IMR-90 (cell line): ENCODE measurements around the gene GLDC. TPM values are rescaled to one million over a fixed set of nuclear protein-coding genes. Genes with fewer than 3 reads are reported as not detected.

Source experiments
- ATAC-seq: fragments of 200-7000 bp; cut with Tn5 transposase; 2 replicates; pipeline ENCODE4 v1.9.1; 2020; ENCODE audit warnings: low read depth, mild to moderate bottlenecking, moderate library complexity
- BruUV-seq: library from RNA; stranded (reverse); fragments of 400-500 nt; replicated peaks from 2 replicates; lab custom pipeline; 2021; lab: Mats Ljungman, UMichigan
- CTCF ChIA-PET: fragments of 300-600 bp; formaldehyde crosslinking; extraction: SDS; loops from one replicate; lab custom pipeline; 2021; ENCODE audit warnings: antibody characterized with exemption; lab: Yijun Ruan, JAX
- POLR2A ChIA-PET: fragments of 300-600 bp; sonication (Branson Sonifier 250); formaldehyde crosslinking; loops from one replicate; lab custom pipeline; 2022; ENCODE audit warnings: antibody characterized with exemption; ENCODE audit not compliant: unreplicated experiment; lab: Charles Lee
- DNase-seq: peaks from one replicate; pipeline ENCODE4 v3.0.0; 2013
- H2AFZ ChIP-seq: replicated peaks from 2 replicates; pipeline ENCODE3; 2013; ENCODE audit warnings: low read length, mild to moderate bottlenecking; ENCODE audit not compliant: poor library complexity
- H2AK5ac ChIP-seq: 2 replicates; pipeline ENCODE4 v1.6.1; 2013; ENCODE audit warnings: low read depth, low read length, inconsistent platforms
- H2AK9ac ChIP-seq: replicated peaks from 2 replicates; pipeline ENCODE3; 2013; ENCODE audit warnings: mild to moderate bottlenecking, low read depth, low read length, moderate library complexity; ENCODE audit not compliant: poor library complexity
- H2BK120ac ChIP-seq: 2 replicates; pipeline ENCODE4 v1.6.1; 2013; ENCODE audit warnings: low read depth, low read length, inconsistent platforms
- H2BK15ac ChIP-seq: 3 replicates; pipeline ENCODE4 v1.6.1; 2013; ENCODE audit warnings: low read depth, low read length, inconsistent platforms
- H2BK20ac ChIP-seq: 2 replicates; pipeline ENCODE4 v1.6.1; 2013; ENCODE audit warnings: low read depth, mild to moderate bottlenecking, inconsistent platforms, low read length, moderate library complexity
- H2BK5ac ChIP-seq: 2 replicates; pipeline ENCODE4 v1.6.1; 2013; ENCODE audit warnings: mild to moderate bottlenecking, low read depth, low read length, inconsistent platforms; ENCODE audit not compliant: poor library complexity, severe bottlenecking
- H3K14ac ChIP-seq: replicated peaks from 2 replicates; pipeline ENCODE4 v1.6.1; 2013; ENCODE audit warnings: low read depth, low read length, inconsistent platforms
- H3K18ac ChIP-seq: 2 replicates; pipeline ENCODE4 v1.6.1; 2013; ENCODE audit warnings: low read depth, low read length, control low read depth
- H3K23ac ChIP-seq: 2 replicates; pipeline ENCODE4 v1.6.1; 2013; ENCODE audit warnings: low read depth, low read length, inconsistent platforms
- H3K27ac ChIP-seq: 2 replicates; pipeline ENCODE4 v1.5.1; 2013; ENCODE audit warnings: mild to moderate bottlenecking, control low read depth, low read length; ENCODE audit not compliant: insufficient read depth
- H3K27me3 ChIP-seq: 2 replicates; pipeline ENCODE4 v1.6.1; 2013; ENCODE audit warnings: low read length; ENCODE audit not compliant: control insufficient read depth, insufficient read depth
- H3K36me3 ChIP-seq: 2 replicates; pipeline ENCODE4 v1.6.1; 2013; ENCODE audit warnings: low read length, mixed read lengths; ENCODE audit not compliant: control insufficient read depth, insufficient read depth
- H3K4ac ChIP-seq: 2 replicates; pipeline ENCODE4 v1.6.1; 2013; ENCODE audit warnings: low read depth, low read length, inconsistent platforms
- H3K4me1 ChIP-seq: 2 replicates; pipeline ENCODE4 v1.6.1; 2013; ENCODE audit warnings: low read length, mixed read lengths; ENCODE audit not compliant: control insufficient read depth, insufficient read depth
- H3K4me2 ChIP-seq: 2 replicates; pipeline ENCODE4 v1.6.1; 2013; ENCODE audit warnings: low read depth, mild to moderate bottlenecking, control low read depth, low read length, moderate library complexity
- H3K4me3 ChIP-seq: 2 replicates; pipeline ENCODE4 v1.5.1; 2013; ENCODE audit warnings: low read depth, mild to moderate bottlenecking, control low read depth, low read length, moderate library complexity; ENCODE audit not compliant: insufficient read depth
- H3K56ac ChIP-seq: 2 replicates; pipeline ENCODE4 v1.6.1; 2013; ENCODE audit warnings: low read length, inconsistent platforms; ENCODE audit not compliant: insufficient read depth; ENCODE audit errors: extremely low read depth
- H3K79me1 ChIP-seq, 2 experiments: 2 replicates each; pipeline ENCODE4 v1.6.1; 2013; ENCODE audit warnings: low read length in 2 of 2, inconsistent platforms in 1 of 2, low read depth in 1 of 2
- H3K9ac ChIP-seq: 2 replicates; pipeline ENCODE4 v1.6.1; 2013; ENCODE audit warnings: low read depth, low read length, control low read depth
- H3K9me1 ChIP-seq: 2 replicates; pipeline ENCODE4 v1.6.1; 2013; ENCODE audit warnings: low read length, inconsistent platforms; ENCODE audit not compliant: insufficient read depth
- H3K9me3 ChIP-seq: 2 replicates; pipeline ENCODE4 v1.6.1; 2013; ENCODE audit warnings: low read length; ENCODE audit not compliant: control insufficient read depth, insufficient read depth
- H4K20me1 ChIP-seq: 2 replicates; pipeline ENCODE4 v1.6.1; 2013; ENCODE audit warnings: low read length, inconsistent platforms; ENCODE audit not compliant: insufficient read depth
- H4K5ac ChIP-seq: 2 replicates; pipeline ENCODE4 v1.6.1; 2013; ENCODE audit warnings: mild to moderate bottlenecking, low read depth, low read length, control low read depth
- H4K8ac ChIP-seq, 2 experiments: 2 replicates each; pipeline ENCODE4 v1.6.1; 2013; ENCODE audit warnings: low read depth in 2 of 2, low read length in 2 of 2, control low read depth in 1 of 2, inconsistent platforms in 1 of 2
- H4K91ac ChIP-seq: 2 replicates; pipeline ENCODE4 v1.6.1; 2013; ENCODE audit warnings: low read depth, low read length, inconsistent platforms; ENCODE audit not compliant: insufficient read depth
- BHLHE40 ChIP-seq: fragments of 150-350 bp; IDR thresholded peaks from 2 replicates; pipeline ENCODE4 v1.6.1; 2016; ENCODE audit warnings: mild to moderate bottlenecking, low read depth, low read length
- CHD1 ChIP-seq: IDR thresholded peaks from 2 replicates; pipeline ENCODE4 v1.6.1; 2012; ENCODE audit warnings: low read depth, low read length, improper control_type of control experiment
- MAFK ChIP-seq: IDR thresholded peaks from 2 replicates; pipeline ENCODE4 v1.6.1; 2012; ENCODE audit warnings: low read depth, low read length, improper control_type of control experiment
- MXI1 ChIP-seq: IDR thresholded peaks from 2 replicates; pipeline ENCODE4 v1.6.1; 2012; ENCODE audit warnings: low read depth, mild to moderate bottlenecking, low read length, moderate library complexity, borderline replicate concordance
- NFE2L2 ChIP-seq: fragments of 150-350 bp; IDR thresholded peaks from 2 replicates; pipeline ENCODE4 v1.6.1; 2016; ENCODE audit warnings: low read depth, mild to moderate bottlenecking, low read length
- RAD21 ChIP-seq: IDR thresholded peaks from 2 replicates; pipeline ENCODE4 v1.6.1; 2012; ENCODE audit warnings: low read length, improper control_type of control experiment
- RCOR1 ChIP-seq: IDR thresholded peaks from 2 replicates; pipeline ENCODE4 v1.6.1; 2012; ENCODE audit warnings: mild to moderate bottlenecking, low read length, improper control_type of control experiment; ENCODE audit not compliant: insufficient replicate concordance
- RFX5 ChIP-seq: IDR thresholded peaks from 2 replicates; pipeline ENCODE4 v1.8.0; 2012; ENCODE audit warnings: low read depth, mild to moderate bottlenecking, low read length, moderate library complexity
- SMC3 ChIP-seq: fragments of 150-350 bp; IDR thresholded peaks from 2 replicates; pipeline ENCODE4 v1.6.1; 2016; ENCODE audit warnings: low read depth, mild to moderate bottlenecking, antibody characterized with exemption, low read length, moderate library complexity
- WGBS, 2 experiments: methylation state at CpG; one replicate each; pipeline versions ENCODE4 v1.1.5 to v1.1.7; 2013; ENCODE audit warnings: missing lambda C conversion rate in 2 of 2; ENCODE audit not compliant: insufficient read length in 1 of 2; ENCODE audit errors: extremely low coverage in 2 of 2; 5-methylcytosine and 5-hydroxymethylcytosine counted together
- dilution Hi-C: fragments of 300-500 bp; cut with HindIII; formaldehyde crosslinking; loops from one replicate; pipeline ENCODE4 v1.14.3; 2018; ENCODE audit warnings: low sequenced_read_pairs; ENCODE audit not compliant: unreplicated experiment
- in situ Hi-C: fragments of 300-500 bp; cut with MboI; formaldehyde crosslinking; loops from 3 replicates; pipeline ENCODE4 v1.14.3; 2019; ENCODE audit warnings: low sequenced_read_pairs, inconsistent platforms, mixed read lengths
- intact Hi-C: fragments of 100-400 bp; cut with micrococcal nuclease; formaldehyde crosslinking; loops from 2 replicates; pipeline ENCODE4 v1.10.0; 2022
- polyA plus RNA-seq, 3 experiments: library from polyadenylated mRNA; depleted of rRNA; stranded (reverse); fragments of >200 nt; gene quantifications; 2 replicates each; pipeline ENCODE4 v1.2.3, GENCODE V29; 2012; ENCODE audit warnings: low replicate concordance in 1 of 3
- total RNA-seq: library from RNA; depleted of rRNA; stranded (reverse); fragments of >200 nt; gene quantifications from 2 replicates; pipeline ENCODE4 v1.2.3, GENCODE V29; 2012

Gene GLDC
- total and polyA plus RNA-seq, 2 of the 4 experiments (the other 2 are of a cell fraction), result 0.36 to 0.50 TPM

DNA sequence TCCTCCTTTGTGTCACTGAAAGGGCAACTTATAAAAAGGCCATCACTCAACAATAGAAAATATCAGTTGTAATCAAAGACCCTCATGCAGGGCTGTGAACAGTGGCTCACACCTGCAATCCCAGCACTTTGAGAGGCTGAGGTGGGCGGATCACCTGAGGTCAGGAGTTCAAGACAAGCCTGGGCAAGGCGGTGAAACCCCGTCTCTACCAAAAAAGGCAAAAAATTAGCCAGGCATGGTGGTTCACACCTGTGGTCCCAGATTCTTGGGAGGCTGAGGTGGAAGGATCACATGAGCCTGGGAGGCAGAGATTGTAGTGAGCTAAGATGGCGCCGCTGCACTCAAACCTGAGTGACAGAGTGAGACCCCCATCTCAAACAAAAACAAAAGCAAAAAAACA is 24.7 kb downstream of the GLDC start:
- no peak overlapping the region for H4K91ac ChIP-seq
- dilution Hi-C loops, result no loop called here
- no peak overlapping the region for H2BK5ac ChIP-seq
- H3K4me1 ChIP-seq, result no peaks in the 10 kb centered on the region
- no peak overlapping the region for H3K14ac ChIP-seq
- no peak overlapping the region for H3K27ac ChIP-seq
- no peak overlapping the region for H4K8ac ChIP-seq
- no peak overlapping the region for H3K9ac ChIP-seq
- H4K5ac ChIP-seq, result no peak overlapping the region
- no peak overlapping the region for H3K4me2 ChIP-seq
- CTCF ChIA-PET, result no interaction called here
- H2AK5ac ChIP-seq, result no peak overlapping the region
- H3K4ac ChIP-seq, result no peak overlapping the region
- in situ Hi-C loops, result no loop called here
- H3K23ac ChIP-seq, result no peak overlapping the region
- DNase-seq (no peak), ATAC-seq (no peak)
- no peak overlapping the region for H2AK9ac ChIP-seq
- peaks cover 3% of the 10 kb centered on the region for H3K27me3 ChIP-seq
- no peak overlapping the region for H3K4me3 ChIP-seq
- POLR2A ChIA-PET, result no interaction called here
- H3K9me1 ChIP-seq, result no peaks in the 10 kb centered on the region
- H3K36me3 ChIP-seq, result no peaks in the 10 kb centered on the region
- 58% methylated on average over 3 of the region's 5 CpGs; no CpG with 5 or more reads in 1 of the 2 experiments for WGBS, 2 experiments
- H3K18ac ChIP-seq, result no peak overlapping the region
- H3K56ac ChIP-seq, result no peak overlapping the region
- H4K20me1 ChIP-seq, result no peaks in the 10 kb centered on the region
- H2BK15ac ChIP-seq, result no peak overlapping the region
- no peaks in the 10 kb centered on the region for H3K79me1 ChIP-seq
- no peaks in the 10 kb centered on the region for H3K9me3 ChIP-seq
- intact Hi-C loops, result no loop called here
- H2BK20ac ChIP-seq, result no peak overlapping the region
- TF ChIP-seq RCOR1 (no peak), BHLHE40 (no peak), MXI1 (no peak), RAD21 (no peak), RFX5 (no peak), SMC3 (no peak), NFE2L2 (no peak), CHD1 (no peak), MAFK (no peak)
- no TSS peak for BruUV-seq
- H2BK120ac ChIP-seq, result no peak overlapping the region
- no peak overlapping the region for H2AFZ ChIP-seq
